BLaER1 treated with 17β-estradiol and CSF1 and Interleukin-3, amounts not matched to agents 10 nM and 100 nM (cell line): ENCODE results near the gene HGS.

Experiments
- H3K27ac ChIP-seq, 11 experiments: shearing (Covaris generic); formaldehyde crosslinking; 2 replicates each; pipeline ENCODE4 v1.8.1; 2022
- H3K27me3 ChIP-seq, 11 experiments: shearing (Covaris generic); formaldehyde crosslinking; 2 replicates each; pipeline ENCODE4 v1.8.1; 2022
- H3K36me3 ChIP-seq, 11 experiments: shearing (Covaris generic); formaldehyde crosslinking; 2 replicates each; pipeline ENCODE4 v1.8.1; 2022
- H3K4me1 ChIP-seq, 10 experiments: shearing (Covaris generic); formaldehyde crosslinking; 2 replicates each; pipeline ENCODE4 v1.8.1; 2022
- H3K4me2 ChIP-seq, 11 experiments: shearing (Covaris generic); formaldehyde crosslinking; 2 replicates each; pipeline ENCODE4 v1.8.1; 2022
- H3K4me3 ChIP-seq, 10 experiments: shearing (Covaris generic); formaldehyde crosslinking; 2 replicates each; pipeline ENCODE4 v1.8.1; 2022
- H3K9ac ChIP-seq, 11 experiments: shearing (Covaris generic); formaldehyde crosslinking; 2 replicates each; pipeline ENCODE4 v1.8.1; 2022
- H3K9me3 ChIP-seq, 11 experiments: shearing (Covaris generic); formaldehyde crosslinking; replicated peaks in 1 of 11; 2 replicates each; pipeline ENCODE4 v1.8.1; 2022
- H4K20me1 ChIP-seq, 11 experiments: shearing (Covaris generic); formaldehyde crosslinking; 2 replicates each; pipeline ENCODE4 v1.8.1; 2022
- Cebpa-rat ChIP-seq, 11 experiments: shearing (Covaris generic); IDR thresholded peaks; 2 replicates each; pipeline ENCODE4 v1.8.1; 2022

HGS gene

GRCh38 chr17:81664051-81664470, 19.8 kb upstream of the HGS start:
- H3K9me3 ChIP-seq: no peaks in the 10 kb centered on the region
- no peak overlapping the region for H3K4me3 ChIP-seq
- peak overlapping the region in 3 of 11 experiments; percentile 7 to 18 (median 8); a peak in 1 of 22 replicates for H3K9ac ChIP-seq
- peaks cover 18 to 32% (median 28%) of the 10 kb centered on the region in 11 experiments for H3K36me3 ChIP-seq
- H3K4me1 ChIP-seq: peaks cover 36 to 52% (median 48%) of the 10 kb centered on the region in 10 experiments
- peak overlapping the region in 6 of 11 experiments; percentile 20 to 99 (median 90); a peak in 6 of 22 replicates for H3K4me2 ChIP-seq
- peaks cover 0 to 13% (median 1%) of the 10 kb centered on the region in 11 experiments; a peak in 7 of 22 replicates for H4K20me1 ChIP-seq
- H3K27me3 ChIP-seq: no peaks in the 10 kb centered on the region
- peak overlapping the region in 6 of 11 experiments; percentile 0 to 47 (median 17); a peak in 7 of 22 replicates for H3K27ac ChIP-seq
- no peak for TF ChIP-seq Cebpa-rat (IDR thresholded peaks at IDR 0.05)

- peak overlapping the region; percentile 88 to 99 (median 97) for H3K4me2 ChIP-seq
- H3K4me1 ChIP-seq: peaks cover 35 to 53% (median 49%) of the 10 kb centered on the region in 10 experiments
- peak overlapping the region; percentile 91 to 99 (median 95) for H3K9ac ChIP-seq
- no peak for TF ChIP-seq Cebpa-rat (IDR thresholded peaks at IDR 0.05)
- peaks cover 0 to 27% (median 12%) of the 10 kb centered on the region in 11 experiments; a peak in 12 of 22 replicates for H4K20me1 ChIP-seq
- H3K9me3 ChIP-seq: no peaks in the 10 kb centered on the region
- H3K27ac ChIP-seq: peak overlapping the region; percentile 81 to 99 (median 95); a peak in 21 of 22 replicates
- peaks cover 32 to 46% (median 42%) of the 10 kb centered on the region in 11 experiments for H3K36me3 ChIP-seq
- peak overlapping the region; percentile 84 to 100 (median 98) for H3K4me3 ChIP-seq
- H3K27me3 ChIP-seq: no peaks in the 10 kb centered on the region
Observed at GRCh38 chr17:81665205-81666091, 18.4 kb upstream of the HGS start.

- Histone ChIP-seq H4K20me1 (peaks cover 0 to 33% (median 17%) of the 10 kb centered on the region in 11 experiments; a peak in 13 of 22 replicates), H3K27me3 (no peaks in the 10 kb centered on the region), H3K36me3 (peaks cover 38 to 52% (median 47%) of the 10 kb centered on the region in 11 experiments), H3K9me3 (no peaks in the 10 kb centered on the region), H3K4me1 (peaks cover 35 to 53% (median 49%) of the 10 kb centered on the region in 10 experiments), H3K9ac (peak overlapping the region; percentile 91 to 99 (median 95)), H3K4me3 (peak overlapping the region; percentile 84 to 100 (median 98)), H3K4me2 (peak overlapping the region; percentile 88 to 99 (median 97)), H3K27ac (peak overlapping the region; percentile 81 to 99 (median 95))
- TF ChIP-seq Cebpa-rat (IDR thresholded peaks at IDR 0.05): no peak
Observed at GRCh38 chr17:81666092-81666341, 17.8 kb upstream of the HGS start.

- H3K4me1 ChIP-seq: peaks cover 35 to 53% (median 49%) of the 10 kb centered on the region in 10 experiments
- no peaks in the 10 kb centered on the region for H3K9me3 ChIP-seq
- peak within 1 kb of the TSS; percentile 81 to 99 (median 95) for H3K27ac ChIP-seq
- H3K4me3 ChIP-seq: peak within 1 kb of the TSS; percentile 84 to 100 (median 98)
- peaks cover 43 to 57% (median 53%) of the 10 kb centered on the region in 11 experiments for H3K36me3 ChIP-seq
- peak within 1 kb of the TSS; percentile 91 to 99 (median 95) for H3K9ac ChIP-seq
- TF ChIP-seq Cebpa-rat (IDR thresholded peaks at IDR 0.05): no peak
- H4K20me1 ChIP-seq: peaks cover 0 to 38% (median 23%) of the 10 kb centered on the region in 11 experiments; a peak in 13 of 22 replicates
- H3K27me3 ChIP-seq: no peaks in the 10 kb centered on the region
- peak within 1 kb of the TSS; percentile 88 to 99 (median 97) for H3K4me2 ChIP-seq
Observed at GRCh38 chr17:81666342-81667191, 17.2 kb upstream of the HGS start, which contains the start of the genes CCDC137 and OXLD1. Gene CCDC137 (plus strand): TSS chr17:81666737. CDS start chr17:81666767, 30 bp downstream. Gene OXLD1 (minus strand): TSS chr17:81666605. CDS start chr17:81666577, 28 bp downstream.

- peak overlapping the region; percentile 91 to 99 (median 95); a peak in 19 of 22 replicates for H3K9ac ChIP-seq
- peaks cover 55 to 69% (median 65%) of the 10 kb centered on the region in 11 experiments for H3K36me3 ChIP-seq
- peaks cover 0 to 50% (median 35%) of the 10 kb centered on the region in 11 experiments; a peak in 16 of 22 replicates for H4K20me1 ChIP-seq
- peak overlapping the region in 9 of 11 experiments; percentile 93 to 99 (median 95); a peak in 12 of 22 replicates for H3K27ac ChIP-seq
- H3K27me3 ChIP-seq: no peaks in the 10 kb centered on the region
- peaks cover 35 to 59% (median 52%) of the 10 kb centered on the region in 10 experiments for H3K4me1 ChIP-seq
- TF ChIP-seq Cebpa-rat (IDR thresholded peaks at IDR 0.05): no peak
- H3K9me3 ChIP-seq: no peaks in the 10 kb centered on the region
- peak overlapping the region; percentile 85 to 98 (median 94) for H3K4me2 ChIP-seq
- peak overlapping the region; percentile 84 to 100 (median 98) for H3K4me3 ChIP-seq
Observed at GRCh38 chr17:81667754-81668153, 16.1 kb upstream of the HGS start.

- Histone ChIP-seq H3K36me3 (peaks cover 68 to 80% (median 75%) of the 10 kb centered on the region in 11 experiments), H3K27ac (no peak overlapping the region)
Observed at GRCh38 chr17:81672504-81672903, 11.3 kb upstream of the HGS start.

GRCh38 chr17:81672954-81673353, 10.9 kb upstream of the HGS start:
- peaks cover 0 to 96% (median 68%) of the 10 kb centered on the region in 11 experiments; a peak in 17 of 22 replicates for H4K20me1 ChIP-seq
- peak overlapping the region in 1 of 11 experiments; percentile 35; a peak in 2 of 22 replicates for H3K27ac ChIP-seq
- no peak for TF ChIP-seq Cebpa-rat (IDR thresholded peaks at IDR 0.05)
- H3K9me3 ChIP-seq: no peaks in the 10 kb centered on the region
- no peak overlapping the region for H3K4me3 ChIP-seq
- peak overlapping the region in 4 of 11 experiments; percentile 4 to 97 (median 80); a peak in 5 of 22 replicates for H3K4me2 ChIP-seq
- H3K4me1 ChIP-seq: peaks cover 23 to 77% (median 69%) of the 10 kb centered on the region in 10 experiments
- H3K27me3 ChIP-seq: no peaks in the 10 kb centered on the region
- peak overlapping the region in 10 of 11 experiments; percentile 2 to 77 (median 48); a peak in 11 of 22 replicates for H3K9ac ChIP-seq
- peaks cover 68 to 77% (median 73%) of the 10 kb centered on the region in 11 experiments for H3K36me3 ChIP-seq

More at GRCh38 chr17:81672504-81672903, 11.3 kb upstream of the HGS start:
- Histone ChIP-seq H3K9ac (peak overlapping the region in 8 of 11 experiments; percentile 2 to 77 (median 48); a peak in 9 of 22 replicates), H3K4me1 (peaks cover 27 to 77% (median 71%) of the 10 kb centered on the region in 10 experiments), H3K4me3 (no peak overlapping the region), H3K27me3 (no peaks in the 10 kb centered on the region), H3K9me3 (no peaks in the 10 kb centered on the region), H4K20me1 (peaks cover 0 to 95% (median 68%) of the 10 kb centered on the region in 11 experiments; a peak in 17 of 22 replicates), H3K4me2 (no peak overlapping the region)
- no peak for TF ChIP-seq Cebpa-rat (IDR thresholded peaks at IDR 0.05)
